Transverse colon (tissue), 4 donors: ENCODE data around the gene CD300H. TPM values are rescaled to one million over a fixed set of nuclear protein-coding genes. Genes with fewer than 3 reads are reported as not detected.
"Not testable (repeated sequence)": the region's sequence is repeated elsewhere in the genome, so short reads cannot be mapped to it uniquely, and the experiment has no call there.

Experiments used
- DNase-seq: peaks from one replicate; pipeline ENCODE4 v3.0.0-alpha.2; 2019
- H3K27ac ChIP-seq, 4 donors: fragments of 200-600 bp; sonication (generic); 2 replicates each; pipeline ENCODE4 v1.5.1; 2016 to 2018; ENCODE audit warnings: inconsistent platforms in 4 of 4
- H3K27me3 ChIP-seq: fragments of 200-600 bp; sonication (generic); 2 replicates; pipeline ENCODE4 v1.5.1; 2017; ENCODE audit warnings: inconsistent platforms
- H3K36me3 ChIP-seq, 4 donors: fragments of 200-600 bp; sonication (generic); 2 replicates each; pipeline ENCODE4 v1.5.1; 2017 to 2019; ENCODE audit warnings: inconsistent platforms in 4 of 4
- H3K4me1 ChIP-seq, 4 donors: fragments of 200-600 bp; sonication (generic); 2 replicates each; pipeline ENCODE4 v1.5.1; 2017 to 2020; ENCODE audit warnings: inconsistent platforms in 4 of 4
- H3K4me3 ChIP-seq, 4 donors: fragments of 200-600 bp; sonication (generic); 1 replicate in 1 of 4; 2 replicates in 3 of 4; pipeline versions ENCODE4 v1.5.1 to v1.6.1; 2017 to 2019; ENCODE audit warnings: inconsistent platforms in 4 of 4
- H3K9me3 ChIP-seq, 2 donors: fragments of 200-600 bp; sonication (generic); 2 replicates each; pipeline ENCODE4 v1.5.1; 2017 to 2019; ENCODE audit warnings: inconsistent platforms in 2 of 2
- EP300 ChIP-seq: sonication (generic); formaldehyde crosslinking; IDR thresholded peaks from one replicate; pipeline ENCODE4 v1.6.1; 2017; ENCODE audit warnings: antibody characterized with exemption, low read depth
- POLR2A ChIP-seq: fragments of 450-650 bp; IDR thresholded peaks from one replicate; pipeline ENCODE4 v1.6.1; 2016; ENCODE audit warnings: antibody characterized with exemption, mild to moderate bottlenecking, moderate library complexity
- POLR2AphosphoS5 ChIP-seq, 3 donors: sonication (generic); formaldehyde crosslinking; IDR thresholded peaks; one replicate each; pipeline ENCODE4 v1.6.1; 2016; ENCODE audit warnings: antibody characterized with exemption in 3 of 3
- WGBS, 2 donors: methylation state at CpG; one replicate each; pipeline ENCODE4 v1.1.5; 2018; ENCODE audit warnings: low coverage in 1 of 2; 5-methylcytosine and 5-hydroxymethylcytosine counted together
- in situ Hi-C, 4 donors: fragments of 200-750 bp; cut with MboI; loops; one replicate each; pipeline versions ENCODE4 v1.15.0 to v1.15.1; 2017; ENCODE audit warnings: low sequenced_read_pairs in 3 of 4, low pct_ligation_motif_present in 1 of 4, low pct_unique_long_range_greater_than_20kb in 1 of 4
- intact Hi-C: fragments of 100-400 bp; cut with DNase I; formaldehyde crosslinking; loops from one replicate; pipeline ENCODE4 v1.15.1; 2023; ENCODE audit warnings: low total_unique reads
- total RNA-seq, 4 donors: library from RNA; depleted of rRNA; stranded (reverse); fragments of >200 nt; gene quantifications; one replicate each; pipeline ENCODE4 v1.1.0, GENCODE V29; 2016
- TF ChIP-seq, protein P1 (sequence below), 5 experiments: fragments of 200-600 bp in 3 of 5; fragments of 450-650 bp in 2 of 5; sonication (generic) in 3 of 5; IDR thresholded peaks; 1 replicate in 2 of 5; 2 replicates in 3 of 5; pipeline ENCODE4 v1.5.1; 2016 to 2017; ENCODE audit warnings: antibody characterized with exemption in 5 of 5, inconsistent platforms in 3 of 5, mild to moderate bottlenecking in 2 of 5, moderate library complexity in 1 of 5

Gene CD300H
- total RNA-seq, 4 donors from 2014 or later, result not detected

DNA sequence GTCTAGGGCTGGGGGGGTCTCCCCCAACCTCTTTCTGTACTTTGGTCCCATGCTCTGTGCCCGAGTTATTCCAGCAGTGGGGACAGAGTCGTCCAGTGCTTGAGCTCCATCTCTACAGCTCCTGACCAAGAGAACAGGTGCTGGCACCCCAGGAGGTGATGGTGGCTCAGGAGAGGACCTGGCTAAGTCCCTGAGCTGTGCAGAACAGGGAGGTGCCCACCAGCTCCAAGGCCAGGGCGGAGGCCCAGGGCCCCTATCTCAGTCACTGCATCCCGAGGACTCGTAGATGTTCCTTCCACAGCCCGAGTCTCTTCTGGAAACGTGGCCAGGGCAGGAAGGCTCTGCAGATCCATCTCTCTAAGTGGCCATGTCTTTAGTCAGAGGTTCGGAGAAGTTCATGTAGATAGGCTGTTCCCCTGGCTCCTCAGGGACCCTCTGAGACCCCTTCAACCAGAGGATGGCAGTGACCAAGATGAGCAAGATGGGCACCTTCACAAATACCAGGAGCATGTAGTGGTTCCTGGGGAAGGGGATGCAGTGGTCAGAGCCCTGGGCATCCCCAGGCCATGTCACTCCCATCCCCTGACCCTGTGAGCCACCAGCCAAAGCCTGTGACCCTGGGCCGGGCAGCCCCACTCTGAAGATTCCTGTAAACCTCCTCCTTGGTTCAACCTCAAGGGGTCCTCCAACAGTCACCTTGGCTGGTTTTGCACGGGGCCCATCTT lies 44.8 kb downstream of the CD300H start:
- Histone ChIP-seq H3K4me1 (no peaks in the 10 kb centered on the region), H3K4me3 (no peak overlapping the region), H3K9me3 (no peaks in the 10 kb centered on the region), H3K27ac (no peak overlapping the region), H3K36me3 (no peaks in the 10 kb centered on the region), H3K27me3 (no peaks in the 10 kb centered on the region)
- WGBS, 2 donors, result 84% methylated on average over 10 of the region's 10 CpGs; no CpG with 5 or more reads in 1 of the 2 donors
- intact Hi-C loops, result no loop called here
- in situ Hi-C loops, result no loop called here
- TF ChIP-seq POLR2A, result no peak
- no peak for TF ChIP-seq POLR2AphosphoS5 (IDR thresholded peaks at IDR 0.05)
- DNase-seq, result no peak

DNA sequence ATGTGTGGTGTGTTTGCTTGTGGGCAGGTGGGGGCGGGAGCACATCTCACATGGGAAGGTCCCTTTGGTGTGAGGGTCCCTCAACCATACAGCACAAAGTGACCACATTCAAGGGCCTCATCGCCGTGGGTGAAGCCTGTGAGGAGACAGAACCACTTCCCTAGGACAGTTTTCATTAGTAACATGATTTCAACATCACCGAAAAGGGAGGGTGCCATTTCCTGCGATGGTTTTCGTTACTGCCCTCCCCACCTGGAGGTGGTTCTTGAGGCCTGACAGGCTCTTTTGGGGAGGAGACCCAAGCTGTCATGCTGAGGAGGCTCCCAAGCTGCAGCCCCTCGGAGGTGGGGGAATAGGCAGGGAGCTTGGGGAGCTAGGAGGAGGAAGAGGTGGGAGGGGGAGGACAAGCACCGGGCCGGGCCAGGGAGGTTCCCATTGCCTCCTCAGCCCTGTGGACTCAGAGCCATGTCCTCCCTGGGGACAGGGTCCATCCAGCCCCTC lies 45.6 kb downstream of the CD300H start:
- Histone ChIP-seq H3K4me1 (no peaks in the 10 kb centered on the region), H3K9me3 (no peaks in the 10 kb centered on the region), H3K27ac (peak overlapping the region; percentile 38 to 67 (median 40)), H3K4me3 (no peak overlapping the region), H3K27me3 (no peaks in the 10 kb centered on the region), H3K36me3 (no peaks in the 10 kb centered on the region)
- WGBS, 2 donors, result 71% methylated on average over 9 of the region's 9 CpGs; no CpG with 5 or more reads in 1 of the 2 donors
- intact Hi-C loops, result no loop called here
- in situ Hi-C loops, result no loop called here
- TF ChIP-seq EP300 (no peak), POLR2A (no peak), POLR2AphosphoS5 (IDR thresholded peaks at IDR 0.05) (no peak)
- TF ChIP-seq, protein P1, sequence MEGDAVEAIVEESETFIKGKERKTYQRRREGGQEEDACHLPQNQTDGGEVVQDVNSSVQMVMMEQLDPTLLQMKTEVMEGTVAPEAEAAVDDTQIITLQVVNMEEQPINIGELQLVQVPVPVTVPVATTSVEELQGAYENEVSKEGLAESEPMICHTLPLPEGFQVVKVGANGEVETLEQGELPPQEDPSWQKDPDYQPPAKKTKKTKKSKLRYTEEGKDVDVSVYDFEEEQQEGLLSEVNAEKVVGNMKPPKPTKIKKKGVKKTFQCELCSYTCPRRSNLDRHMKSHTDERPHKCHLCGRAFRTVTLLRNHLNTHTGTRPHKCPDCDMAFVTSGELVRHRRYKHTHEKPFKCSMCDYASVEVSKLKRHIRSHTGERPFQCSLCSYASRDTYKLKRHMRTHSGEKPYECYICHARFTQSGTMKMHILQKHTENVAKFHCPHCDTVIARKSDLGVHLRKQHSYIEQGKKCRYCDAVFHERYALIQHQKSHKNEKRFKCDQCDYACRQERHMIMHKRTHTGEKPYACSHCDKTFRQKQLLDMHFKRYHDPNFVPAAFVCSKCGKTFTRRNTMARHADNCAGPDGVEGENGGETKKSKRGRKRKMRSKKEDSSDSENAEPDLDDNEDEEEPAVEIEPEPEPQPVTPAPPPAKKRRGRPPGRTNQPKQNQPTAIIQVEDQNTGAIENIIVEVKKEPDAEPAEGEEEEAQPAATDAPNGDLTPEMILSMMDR (IDR thresholded peaks at IDR 0.05), result no peak
- no peak for DNase-seq

DNA sequence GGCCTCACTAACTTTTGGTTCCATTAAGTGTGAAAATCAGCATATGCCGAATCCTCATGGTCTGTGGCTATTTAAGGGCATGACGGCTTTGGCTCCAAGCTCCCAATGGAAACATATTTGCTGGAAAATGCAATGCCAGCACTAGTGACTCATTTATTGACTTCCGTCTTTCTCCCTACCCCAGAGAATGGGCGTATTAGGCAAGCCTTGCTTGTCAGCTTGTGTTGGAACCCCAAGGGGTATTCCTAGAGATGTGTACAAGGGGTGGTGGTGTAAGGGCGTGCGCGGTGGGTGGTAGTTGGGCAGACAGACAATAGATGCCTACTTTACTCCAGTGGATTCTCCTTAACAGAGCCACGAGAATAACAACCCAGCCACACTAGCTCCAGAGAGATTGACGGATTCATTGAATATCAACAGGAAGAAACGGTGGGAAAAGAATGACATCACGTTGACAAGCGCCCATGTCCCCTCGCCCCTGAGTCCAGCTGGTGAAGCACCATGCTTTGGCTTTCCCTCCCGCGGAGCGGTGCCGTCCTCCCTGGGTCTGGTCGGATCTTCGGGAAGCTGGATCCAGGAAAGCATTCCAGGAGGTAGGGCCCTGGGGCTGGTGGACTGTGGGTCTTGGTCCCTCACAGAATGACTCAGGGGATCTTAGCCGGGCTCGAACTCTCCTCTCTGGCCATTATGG lies 46.4 kb downstream of the CD300H start:
- intact Hi-C loops, result no loop called here
- no peak for DNase-seq
- in situ Hi-C loops, result no loop called here
- H3K4me3 ChIP-seq, result no peak overlapping the region
- no peak for TF ChIP-seq POLR2A
- no peak for TF ChIP-seq POLR2AphosphoS5 (IDR thresholded peaks at IDR 0.05)
- TF ChIP-seq EP300, result no peak
- TF ChIP-seq, protein P1 (IDR thresholded peaks at IDR 0.05), result no peak
- H3K9me3 ChIP-seq, result no peaks in the 10 kb centered on the region
- WGBS, 2 donors, result 78 to 90% methylated on average over 5 to 21 of the region's 21 CpGs
- H3K36me3 ChIP-seq, result no peaks in the 10 kb centered on the region
- no peaks in the 10 kb centered on the region for H3K27me3 ChIP-seq
- H3K4me1 ChIP-seq, result no peaks in the 10 kb centered on the region
- peak overlapping the region; percentile 38 to 67 (median 40) for H3K27ac ChIP-seq

DNA sequence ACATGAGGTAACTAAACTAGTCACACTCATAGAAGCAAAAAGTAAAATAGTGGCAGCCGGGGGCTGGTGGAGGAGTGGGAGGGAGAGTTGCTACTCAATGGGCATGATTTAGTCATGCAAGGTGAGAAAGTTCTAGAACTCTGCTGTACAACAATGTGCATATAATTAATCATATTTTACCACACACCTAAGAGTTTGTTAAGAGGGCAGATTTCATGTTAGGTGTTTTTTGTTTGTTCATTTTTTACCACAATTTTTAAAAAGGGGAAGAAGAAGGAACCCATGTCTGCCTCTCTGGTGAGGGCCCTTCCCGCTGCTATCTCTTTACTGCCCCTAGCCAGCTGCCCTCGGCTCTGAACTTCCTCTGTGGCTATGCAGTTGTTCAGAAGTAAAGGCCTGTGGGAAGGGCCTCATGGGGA lies 47.3 kb downstream of the CD300H start:
- no peaks in the 10 kb centered on the region for H3K27me3 ChIP-seq
- peak overlapping the region in 3 of 4 donors; percentile 10 to 46 (median 35) for H3K27ac ChIP-seq
- WGBS, 2 donors, result 51 to 63% methylated on average over 3 of the region's 3 CpGs
- H3K9me3 ChIP-seq, result no peaks in the 10 kb centered on the region
- intact Hi-C loops (no loop called here), in situ Hi-C loops (no loop called here)
- no peak overlapping the region for H3K4me3 ChIP-seq
- no peaks in the 10 kb centered on the region for H3K4me1 ChIP-seq
- H3K36me3 ChIP-seq, result no peaks in the 10 kb centered on the region
- DNase-seq, result peak; percentile 16
- TF ChIP-seq, protein P1 (IDR thresholded peaks at IDR 0.05), result no peak
- TF ChIP-seq EP300 (no peak), POLR2AphosphoS5 (IDR thresholded peaks at IDR 0.05) (no peak)

DNA sequence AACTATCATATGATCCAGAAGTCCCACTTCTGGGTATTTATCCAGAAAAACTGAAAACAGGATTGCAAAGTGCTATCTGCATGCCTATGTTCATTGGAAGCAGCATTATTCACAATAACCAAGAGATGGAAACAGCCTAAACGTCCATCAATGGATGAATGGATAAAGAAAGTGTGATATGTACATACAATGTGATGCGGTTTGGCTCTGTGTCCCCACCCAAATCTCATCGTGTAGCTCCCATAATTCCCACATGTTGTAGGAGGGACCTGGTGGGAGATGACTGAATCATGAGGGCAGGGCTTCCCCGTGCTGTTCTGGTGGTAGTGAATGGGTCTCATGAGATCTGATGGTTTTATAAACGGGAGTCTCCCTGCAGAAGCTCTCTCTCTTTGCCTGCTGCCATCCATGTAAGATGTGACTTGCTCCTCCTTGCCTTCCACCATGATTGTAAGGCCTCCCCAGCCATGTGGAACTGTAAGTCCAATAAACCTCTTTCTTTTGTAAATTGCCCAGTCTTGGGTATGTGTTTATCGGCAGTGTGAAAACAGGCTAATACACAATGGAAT lies 48.8 kb downstream of the CD300H start:
- in situ Hi-C loops, H3K9me3 ChIP-seq, H3K27me3 ChIP-seq, H3K36me3 ChIP-seq, H3K4me3 ChIP-seq, H3K27ac ChIP-seq, intact Hi-C loops, H3K4me1 ChIP-seq, DNase-seq: not testable (repeated sequence)
- 82 to 84% methylated on average over 5 to 6 of the region's 6 CpGs for WGBS, 2 donors
